ENCODE data around the gene TBCK. TPM values are rescaled to one million over a fixed set of nuclear protein-coding genes. Genes with fewer than 3 reads are reported as not detected.

The TBCK gene
- total RNA-seq, 1 donor from 2014 or later, result 147 TPM

DNA sequence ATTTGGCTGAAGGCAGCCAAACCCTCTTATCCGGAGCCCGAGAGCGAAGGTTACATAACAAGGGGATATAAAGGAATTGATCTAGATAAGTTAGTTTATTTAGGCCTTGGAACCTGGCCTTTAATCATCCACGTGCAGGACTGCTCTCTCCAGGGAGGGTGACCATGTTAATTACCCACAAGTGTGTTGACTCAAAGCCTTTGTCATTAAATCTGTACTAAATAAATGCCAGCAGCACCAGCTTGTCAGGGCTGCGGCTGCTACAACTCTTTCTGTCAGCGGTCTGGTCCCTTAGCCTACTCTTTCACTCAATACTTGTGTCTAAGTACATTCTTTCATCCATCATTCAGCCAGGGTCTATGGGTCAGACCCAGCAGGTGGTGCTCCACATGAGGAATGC lies 206.1 kb downstream of the TBCK start:
- DNase-seq, result no peak

DNA sequence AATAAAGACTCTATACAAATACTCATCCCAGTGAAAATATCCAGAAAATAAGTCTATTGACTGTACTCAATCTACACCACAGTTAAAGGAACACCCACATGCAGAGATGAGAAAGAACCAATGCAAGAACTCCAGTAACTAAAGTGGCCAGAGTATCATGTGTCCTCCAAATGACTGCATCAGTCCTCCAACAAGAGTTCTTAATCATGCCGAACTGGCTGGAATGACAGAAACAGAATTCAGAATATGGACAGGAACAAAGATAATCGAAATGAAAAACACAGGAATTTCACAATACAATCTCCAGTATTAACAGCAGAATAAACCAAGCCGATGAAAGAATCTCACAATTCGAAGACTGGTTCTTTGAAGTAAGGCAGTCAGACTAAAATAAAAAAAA lies 210.3 kb downstream of the TBCK start:
- no peak for DNase-seq

- no peak for DNase-seq
Observed at GRCh38 chr4:106104276-106104675, 211.7 kb downstream of the TBCK start.

GRCh38 chr4:106096454-106096853 lies 219.6 kb downstream of the TBCK start:
- no peak for DNase-seq

DNA sequence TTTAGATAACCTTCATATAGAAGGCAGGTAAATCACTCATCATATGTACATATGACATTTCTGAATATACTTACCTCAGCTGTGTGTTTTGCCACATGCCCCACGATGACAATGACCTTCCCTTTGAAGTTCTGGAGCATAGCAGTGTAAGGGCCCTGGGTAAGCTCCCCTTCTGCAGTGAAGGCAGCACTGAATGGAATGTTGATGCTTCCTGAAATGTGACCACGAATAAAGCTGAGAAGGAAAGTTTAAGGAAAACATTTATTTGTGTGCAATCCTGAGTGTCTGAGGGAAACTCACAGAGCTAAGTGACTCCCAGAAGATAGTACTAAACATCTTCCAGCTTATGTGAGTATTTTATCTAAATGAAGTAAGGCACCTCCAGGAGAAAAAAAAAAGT lies 220.6 kb downstream of the TBCK start:
- no peak for DNase-seq

DNA sequence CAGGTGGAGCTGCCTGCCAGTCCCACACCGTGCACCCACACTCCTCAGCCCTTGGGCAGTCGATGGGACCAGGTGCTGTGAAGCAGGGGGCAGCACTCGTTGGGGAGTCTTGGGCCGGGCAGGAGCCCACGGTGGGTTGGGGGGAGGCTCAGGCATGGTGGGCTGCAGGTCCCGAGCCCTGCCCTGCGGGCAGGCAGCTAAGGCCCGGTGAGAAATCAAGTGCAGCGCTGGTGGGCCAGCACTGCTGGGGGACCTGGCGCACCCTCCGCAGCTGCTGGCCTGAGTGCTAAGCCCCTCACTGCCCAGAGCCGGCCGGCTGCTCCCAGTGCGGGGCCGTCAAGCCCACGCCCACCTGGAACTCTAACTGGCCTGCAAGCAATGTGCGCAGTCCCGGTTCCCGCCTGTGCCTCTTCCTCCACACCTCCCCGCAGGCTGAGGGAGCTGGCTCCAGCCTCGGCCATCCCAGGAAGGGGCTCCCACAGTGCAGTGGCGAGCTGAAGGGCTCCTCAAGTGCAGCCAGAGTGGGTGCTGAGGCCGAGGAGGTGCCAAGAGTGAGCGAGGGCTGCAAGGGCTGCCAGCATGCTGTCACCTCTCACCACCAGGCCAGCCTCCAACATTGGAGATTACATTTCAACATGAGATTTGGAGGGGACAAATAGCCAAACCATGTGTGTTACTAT lies 223.5 kb downstream of the TBCK start:
- DNase-seq, result no peak

DNA sequence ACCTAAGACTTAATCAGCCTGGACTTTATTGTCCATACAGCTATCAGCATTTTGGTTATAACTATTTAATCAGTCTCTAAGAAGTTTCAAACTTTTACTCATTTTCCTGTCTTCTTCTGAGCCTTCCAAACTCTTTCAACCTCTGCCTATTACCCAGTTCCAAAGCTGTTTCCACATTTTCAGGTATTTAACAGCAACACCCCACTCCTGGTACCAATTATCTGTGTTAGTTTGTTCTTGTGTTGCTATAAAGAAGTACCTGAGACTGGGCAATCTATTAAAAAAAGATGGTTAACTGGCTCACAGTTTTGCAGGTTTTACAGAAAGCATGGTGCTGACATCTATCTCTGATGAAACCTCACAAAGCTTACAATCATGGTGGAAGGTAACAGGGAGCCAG lies 225.2 kb downstream of the TBCK start:
- no peak for DNase-seq

GRCh38 chr4:106083065-106083464 lies 232.9 kb downstream of the TBCK start:
- DNase-seq, result no peak

GRCh38 chr4:106080376-106080775 lies 235.6 kb downstream of the TBCK start:
- no peak for DNase-seq

- no peak for DNase-seq
Observed at GRCh38 chr4:106079616-106080015, 236.4 kb downstream of the TBCK start.

DNA sequence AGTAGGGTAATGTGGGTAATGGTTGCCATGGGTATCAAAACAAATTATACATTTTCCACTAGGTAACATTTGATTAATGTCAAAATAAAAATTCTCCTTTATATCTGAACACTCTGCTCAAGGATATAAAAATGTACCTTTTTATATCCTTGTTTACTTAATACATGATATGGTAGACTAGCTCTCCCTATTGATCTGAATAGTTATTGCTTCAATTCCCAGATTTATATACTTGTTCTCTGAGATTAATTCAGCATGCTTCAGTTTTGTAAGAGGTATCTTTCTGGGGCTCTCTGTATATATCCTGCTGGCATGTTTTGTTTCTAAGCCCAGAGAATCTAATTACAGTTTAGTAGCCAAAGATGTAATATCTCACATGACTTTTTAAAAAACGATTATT lies 251.0 kb downstream of the TBCK start:
- DNase-seq, result no peak

GRCh38 chr4:106063009-106063408 lies 253.0 kb downstream of the TBCK start:
- DNase-seq, result no peak

DNA sequence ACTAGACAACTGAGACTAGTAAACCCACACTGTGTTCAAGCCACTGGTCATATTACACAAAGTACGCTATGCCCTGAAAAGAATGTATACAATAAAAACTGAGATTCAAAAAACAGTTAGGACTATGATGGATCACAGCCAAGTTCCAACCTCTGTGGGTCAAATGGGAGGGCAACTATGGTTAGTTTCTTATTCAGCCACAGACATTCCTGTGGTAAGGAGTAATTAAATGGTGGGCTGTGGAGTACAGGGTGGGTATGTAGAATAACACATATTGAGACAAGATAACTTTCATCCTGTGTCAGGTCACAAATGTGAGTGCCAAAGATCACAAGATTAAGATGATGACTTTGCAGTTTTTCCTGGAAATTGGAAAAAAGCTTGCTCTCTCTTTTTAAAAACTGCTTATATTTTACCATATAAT lies 253.5 kb downstream of the TBCK start:
- DNase-seq, result no peak

- DNase-seq, result no peak
Observed at GRCh38 chr4:106058921-106059320, 257.1 kb downstream of the TBCK start.

DNA sequence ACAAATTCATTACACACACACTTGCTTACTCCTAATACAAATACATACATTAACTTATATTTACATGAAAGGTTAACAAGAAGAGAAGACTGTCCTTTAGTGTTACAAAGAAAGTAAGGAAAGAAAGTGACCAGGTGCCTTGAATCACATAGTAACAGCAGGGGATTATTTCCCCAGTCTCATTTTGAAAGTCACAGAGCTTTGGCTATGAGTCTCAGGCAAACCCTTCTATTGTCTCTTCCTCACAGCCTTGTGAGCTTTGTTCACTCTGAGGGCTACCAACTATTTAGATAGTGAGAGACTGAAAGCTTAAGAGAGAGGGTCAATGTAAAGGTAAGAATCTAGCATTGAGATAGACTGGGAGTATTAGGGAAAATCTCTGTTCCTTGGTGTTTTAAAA lies 259.1 kb downstream of the TBCK start:
- DNase-seq, result no peak

- no peak for DNase-seq
Observed at GRCh38 chr4:106051514-106051913, 264.5 kb downstream of the TBCK start.

DNA sequence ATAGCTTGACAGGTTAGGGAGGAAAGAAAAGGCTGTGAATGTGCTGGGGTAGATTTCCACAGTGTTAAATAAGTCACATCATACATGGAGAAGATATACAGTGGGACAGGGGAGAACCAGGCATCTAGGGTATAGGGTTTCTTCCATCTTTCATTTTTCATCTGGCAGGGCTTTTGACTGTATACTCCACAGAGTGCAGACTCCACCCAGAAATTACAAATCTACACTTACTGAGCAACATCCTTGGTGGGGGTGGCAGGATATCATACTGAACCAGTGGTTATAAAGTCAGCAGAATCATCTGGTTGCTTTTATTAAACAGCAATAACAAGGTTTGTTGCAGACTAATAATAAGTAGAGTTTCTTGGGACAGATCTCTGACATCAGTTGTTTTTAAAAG lies 266.5 kb downstream of the TBCK start:
- no peak for DNase-seq

DNA sequence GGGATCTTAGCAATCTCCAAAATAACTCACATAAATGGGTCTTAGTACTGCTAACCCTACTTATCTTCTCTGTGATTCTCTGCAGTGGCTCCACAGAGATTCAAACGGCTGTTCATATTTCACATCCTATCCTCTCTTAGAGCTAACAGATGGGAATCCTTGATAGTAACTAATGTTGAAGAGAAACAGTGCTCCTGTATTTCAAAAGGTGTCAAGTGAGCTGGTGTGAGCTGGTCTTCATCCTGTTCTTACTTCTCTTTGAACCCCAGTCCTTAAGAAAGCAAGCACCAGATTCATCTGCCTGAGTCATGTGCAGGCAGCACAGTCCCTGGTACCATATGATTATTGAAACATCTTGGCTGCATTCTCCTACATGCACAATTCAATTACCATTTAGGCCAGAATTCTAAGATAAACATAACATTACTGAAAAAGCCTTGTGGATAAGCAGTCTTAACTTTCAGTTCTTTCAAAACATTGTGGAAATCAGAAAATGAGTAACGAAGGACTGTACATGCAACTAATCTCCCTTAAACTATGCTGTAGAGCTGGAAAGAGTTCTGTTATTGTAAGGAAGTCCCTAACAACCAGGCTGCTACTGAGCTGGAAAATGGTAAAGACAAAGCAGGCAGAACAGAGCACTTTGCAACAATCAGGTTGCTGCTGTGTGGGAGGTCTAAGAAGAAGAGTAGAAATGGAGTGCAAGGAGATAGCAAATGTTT lies 267.6 kb downstream of the TBCK start:
- DNase-seq, result no peak

- no peak for DNase-seq
Observed at GRCh38 chr4:106046083-106046482, 269.9 kb downstream of the TBCK start.

- no peak for DNase-seq
Observed at GRCh38 chr4:106041294-106042002, 274.6 kb downstream of the TBCK start.

DNA sequence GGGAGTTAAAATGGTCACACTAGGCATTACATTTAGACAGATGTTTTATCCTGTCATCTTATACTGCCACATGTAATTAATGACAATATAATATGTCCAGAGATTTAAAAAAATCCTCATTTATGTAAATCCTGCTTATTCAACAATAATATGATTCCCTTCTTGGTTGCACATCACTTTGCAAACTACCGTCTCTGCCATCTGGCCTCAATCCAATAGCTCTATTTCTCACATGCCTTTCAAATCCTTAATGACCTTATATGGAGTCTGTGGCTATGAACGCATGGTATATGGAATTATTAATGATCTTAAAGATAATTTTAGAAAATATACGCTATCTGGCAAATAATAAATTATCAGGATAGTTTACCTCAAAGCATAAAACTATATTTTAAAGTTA lies 276.2 kb downstream of the TBCK start:
- DNase-seq, result no peak

GRCh38 chr4:106038908-106039307 lies 277.1 kb downstream of the TBCK start:
- no peak for DNase-seq

DNA sequence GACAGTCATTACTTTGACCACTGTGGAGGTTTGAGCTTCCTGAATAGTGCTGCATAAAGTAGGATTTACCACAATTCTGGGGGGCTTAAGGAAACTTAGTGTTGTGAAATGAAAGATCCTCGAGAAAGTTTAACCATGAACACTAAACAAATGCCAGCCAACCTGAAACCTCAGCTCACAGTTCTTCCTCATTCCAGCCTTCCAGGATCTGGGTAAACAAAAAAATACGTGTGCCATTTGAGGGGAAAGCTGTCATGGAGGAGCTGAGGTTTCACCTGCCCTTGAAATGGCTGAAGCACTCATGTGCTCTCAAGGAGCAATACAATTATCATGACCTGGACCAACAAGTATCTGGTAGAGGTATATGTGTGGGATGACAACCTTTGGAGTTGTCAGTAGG lies 278.0 kb downstream of the TBCK start:
- DNase-seq, result no peak

- no peak for DNase-seq
Observed at GRCh38 chr4:106036848-106037247, 279.2 kb downstream of the TBCK start.
